AG10803 (cell line): Measurements from ENCODE around the gene TCAIM.

Experiments used
- DNase-seq: peaks from one replicate; pipeline ENCODE4 v3.0.0; 2010; ENCODE audit warnings: low read depth
- H3K4me3 ChIP-seq: 2 replicates; pipeline ENCODE4 v1.5.1; 2011; ENCODE audit warnings: mild to moderate bottlenecking, low read length, control low read depth
- CTCF ChIP-seq: conservative IDR thresholded peaks from 2 replicates; pipeline ENCODE4 v1.5.1; 2011; ENCODE audit warnings: mild to moderate bottlenecking, low read length, control low read depth, inconsistent platforms

The TCAIM gene

GRCh38 chr3:44318891-44319311 lies 19.7 kb upstream of the TCAIM start:
- H3K4me3 ChIP-seq, result no peak overlapping the region
- TF ChIP-seq CTCF, result no peak
- no peak for DNase-seq

GRCh38 chr3:44321335-44321734 lies 17.2 kb upstream of the TCAIM start:
- no peak for TF ChIP-seq CTCF
- H3K4me3 ChIP-seq, result no peak overlapping the region
- no peak for DNase-seq

GRCh38 chr3:44323341-44323955 lies 15.1 kb upstream of the TCAIM start:
- no peak overlapping the region for H3K4me3 ChIP-seq
- DNase-seq, result peak; percentile 66
- TF ChIP-seq CTCF, result peak; percentile 95

- no peak overlapping the region for H3K4me3 ChIP-seq
- TF ChIP-seq CTCF, result no peak
- no peak for DNase-seq
Measured at GRCh38 chr3:44324584-44324983, 14.0 kb upstream of the TCAIM start.

GRCh38 chr3:44326019-44326418 lies 12.5 kb upstream of the TCAIM start:
- TF ChIP-seq CTCF, result no peak
- no peak overlapping the region for H3K4me3 ChIP-seq
- no peak for DNase-seq

- no peak overlapping the region for H3K4me3 ChIP-seq
- no peak for TF ChIP-seq CTCF
- DNase-seq, result no peak
Measured at GRCh38 chr3:44326515-44326914, 12.1 kb upstream of the TCAIM start.

- DNase-seq, result no peak
Measured at GRCh38 chr3:44329946-44330345, 8.6 kb upstream of the TCAIM start.

More at GRCh38 chr3:44329946-44330345, 8.6 kb upstream of the TCAIM start:
- no peak overlapping the region for H3K4me3 ChIP-seq
- no peak for TF ChIP-seq CTCF
